Measurements from ENCODE around the gene PKD1. TPM values are rescaled to one million over a fixed set of nuclear protein-coding genes. Genes with fewer than 3 reads are reported as not detected.
"Not testable (repeated sequence)": the region's sequence is repeated elsewhere in the genome, so short reads cannot be mapped to it uniquely, and the experiment has no call there.

Gene PKD1
- total and polyA plus RNA-seq, 5 donors = 95.9 to 111 (median 98.4) TPM

GRCh38 chr16:2111009-2111353 lies 24.7 kb downstream of the PKD1 start:
- WGBS = 96% methylated on average over 36 of the region's 36 CpGs
- ATAC-seq (peak; percentile 22 to 25), DNase-seq (peak in 2 of 3 donors; percentile 18 to 66)
- H3K4me3 ChIP-seq (ENCODE audit: low read length); intact Hi-C loops (cut with DNase I); H3K27me3 ChIP-seq (ENCODE audit: control insufficient read depth, insufficient read depth); H3K27ac ChIP-seq (ENCODE audit: low read length); H3K9me3 ChIP-seq (ENCODE audit: control insufficient read depth, low read length); H3K4me1 ChIP-seq (ENCODE audit: control insufficient read depth, insufficient read depth, low read length): not testable (repeated sequence)

GRCh38 chr16:2110332-2111008 lies 25.2 kb downstream of the PKD1 start:
- 93% methylated on average over 43 of the region's 43 CpGs for WGBS
- H3K9me3 ChIP-seq (ENCODE audit: control insufficient read depth, low read length); intact Hi-C loops (cut with DNase I); H3K4me1 ChIP-seq (ENCODE audit: control insufficient read depth, insufficient read depth, low read length); H3K4me3 ChIP-seq (ENCODE audit: low read length); DNase-seq; H3K27me3 ChIP-seq (ENCODE audit: control insufficient read depth, insufficient read depth); H3K27ac ChIP-seq (ENCODE audit: low read length): not testable (repeated sequence)
- peak; percentile 9 to 37 for ATAC-seq

GRCh38 chr16:2109872-2110271 lies 25.8 kb downstream of the PKD1 start:
- H3K4me3 ChIP-seq (ENCODE audit: low read length); H3K27ac ChIP-seq (ENCODE audit: low read length); DNase-seq; H3K9me3 ChIP-seq (ENCODE audit: control insufficient read depth, low read length); intact Hi-C loops (cut with DNase I); H3K27me3 ChIP-seq (ENCODE audit: control insufficient read depth, insufficient read depth); H3K4me1 ChIP-seq (ENCODE audit: control insufficient read depth, insufficient read depth, low read length): not testable (repeated sequence)
- WGBS = 90% methylated on average over 23 of the region's 23 CpGs
- ATAC-seq = peak in 1 of 2 donors; percentile 35

- H3K4me3 ChIP-seq (ENCODE audit: low read length); intact Hi-C loops (cut with DNase I); H3K4me1 ChIP-seq (ENCODE audit: control insufficient read depth, insufficient read depth, low read length); ATAC-seq; H3K9me3 ChIP-seq (ENCODE audit: control insufficient read depth, low read length); H3K27ac ChIP-seq (ENCODE audit: low read length); H3K27me3 ChIP-seq (ENCODE audit: control insufficient read depth, insufficient read depth): not testable (repeated sequence)
- WGBS = 93% methylated on average over 25 of the region's 25 CpGs
- peak in 2 of 3 donors; percentile 8 to 56 for DNase-seq
Measured at GRCh38 chr16:2109271-2109580, 26.5 kb downstream of the PKD1 start.

- ATAC-seq = peak; percentile 5 to 21
- intact Hi-C loops (cut with DNase I); H3K4me3 ChIP-seq (ENCODE audit: low read length): not testable (repeated sequence)
Measured at GRCh38 chr16:2108446-2109270, 27.0 kb downstream of the PKD1 start.

GRCh38 chr16:2107791-2108125 lies 27.9 kb downstream of the PKD1 start:
- H3K27me3 ChIP-seq (ENCODE audit: control insufficient read depth, insufficient read depth); intact Hi-C loops (cut with DNase I); H3K4me1 ChIP-seq (ENCODE audit: control insufficient read depth, insufficient read depth, low read length); H3K4me3 ChIP-seq (ENCODE audit: low read length); H3K9me3 ChIP-seq (ENCODE audit: control insufficient read depth, low read length); H3K27ac ChIP-seq (ENCODE audit: low read length); DNase-seq: not testable (repeated sequence)
- peak in 1 of 2 donors; percentile 22 for ATAC-seq
- WGBS = 94% methylated on average over 23 of the region's 23 CpGs

More at GRCh38 chr16:2108446-2109270, 27.0 kb downstream of the PKD1 start:
- 98% methylated on average over 73 of the region's 73 CpGs for WGBS
- H3K27me3 ChIP-seq (ENCODE audit: control insufficient read depth, insufficient read depth); H3K4me1 ChIP-seq (ENCODE audit: control insufficient read depth, insufficient read depth, low read length); H3K9me3 ChIP-seq (ENCODE audit: control insufficient read depth, low read length); H3K27ac ChIP-seq (ENCODE audit: low read length): not testable (repeated sequence)
- DNase-seq = peak in 2 of 3 donors; percentile 11 to 59

- H3K27me3 ChIP-seq (ENCODE audit: control insufficient read depth, insufficient read depth); H3K4me1 ChIP-seq (ENCODE audit: control insufficient read depth, insufficient read depth, low read length); H3K4me3 ChIP-seq (ENCODE audit: low read length); H3K9me3 ChIP-seq (ENCODE audit: control insufficient read depth, low read length); H3K27ac ChIP-seq (ENCODE audit: low read length); intact Hi-C loops (cut with DNase I): not testable (repeated sequence)
- WGBS = 80% methylated on average over 17 of the region's 17 CpGs
- DNase-seq (peak in 2 of 3 donors; percentile 20 to 46), ATAC-seq (peak in 1 of 2 donors; percentile 20)
Measured at GRCh38 chr16:2107121-2107790, 28.4 kb downstream of the PKD1 start.

- ATAC-seq; H3K27me3 ChIP-seq (ENCODE audit: control insufficient read depth, insufficient read depth); H3K9me3 ChIP-seq (ENCODE audit: control insufficient read depth, low read length); intact Hi-C loops (cut with DNase I); H3K4me3 ChIP-seq (ENCODE audit: low read length); H3K4me1 ChIP-seq (ENCODE audit: control insufficient read depth, insufficient read depth, low read length); H3K27ac ChIP-seq (ENCODE audit: low read length): not testable (repeated sequence)
- DNase-seq = peak in 2 of 3 donors; percentile 10 to 45
- 94% methylated on average over 38 of the region's 38 CpGs for WGBS
Measured at GRCh38 chr16:2106211-2106610, 29.5 kb downstream of the PKD1 start.

- H3K27ac ChIP-seq (ENCODE audit: low read length); DNase-seq; H3K27me3 ChIP-seq (ENCODE audit: control insufficient read depth, insufficient read depth); ATAC-seq; H3K4me1 ChIP-seq (ENCODE audit: control insufficient read depth, insufficient read depth, low read length); H3K9me3 ChIP-seq (ENCODE audit: control insufficient read depth, low read length); intact Hi-C loops (cut with DNase I); H3K4me3 ChIP-seq (ENCODE audit: low read length): not testable (repeated sequence)
- WGBS = 87% methylated on average over 21 of the region's 22 CpGs
Measured at GRCh38 chr16:2105769-2106168, 29.9 kb downstream of the PKD1 start.

- DNase-seq; H3K27ac ChIP-seq (ENCODE audit: low read length); H3K27me3 ChIP-seq (ENCODE audit: control insufficient read depth, insufficient read depth); ATAC-seq; intact Hi-C loops (cut with DNase I); H3K4me3 ChIP-seq (ENCODE audit: low read length); H3K9me3 ChIP-seq (ENCODE audit: control insufficient read depth, low read length); H3K4me1 ChIP-seq (ENCODE audit: control insufficient read depth, insufficient read depth, low read length): not testable (repeated sequence)
- 92% methylated on average over 21 of the region's 21 CpGs for WGBS
Measured at GRCh38 chr16:2105291-2105690, 30.4 kb downstream of the PKD1 start.

- intact Hi-C loops (cut with DNase I); H3K27ac ChIP-seq (ENCODE audit: low read length); H3K9me3 ChIP-seq (ENCODE audit: control insufficient read depth, low read length); DNase-seq; H3K27me3 ChIP-seq (ENCODE audit: control insufficient read depth, insufficient read depth); H3K4me1 ChIP-seq (ENCODE audit: control insufficient read depth, insufficient read depth, low read length); H3K4me3 ChIP-seq (ENCODE audit: low read length): not testable (repeated sequence)
- 88% methylated on average over 18 of the region's 20 CpGs for WGBS
- ATAC-seq = peak; percentile 53 to 64
Measured at GRCh38 chr16:2104464-2104863, 31.2 kb downstream of the PKD1 start.

All from right cardiac atrium (tissue), 5 donors.